Activated CD4-positive, alpha-beta memory T cell treated with anti-CD3 and anti-CD28 coated beads for 36 hours (primary cell): ENCODE measurements around the gene HIF3A. TPM values are rescaled to one million over a fixed set of nuclear protein-coding genes. Genes with fewer than 3 reads are reported as not detected.
"Not testable (repeated sequence)": the region's sequence is repeated elsewhere in the genome, so short reads cannot be mapped to it uniquely, and the experiment has no call there.

Source experiments
- CTCF ChIA-PET: fragments of 350-600 bp; sonication (Branson Sonifier 250); formaldehyde crosslinking; loops from one replicate; lab custom pipeline; 2021; ENCODE audit warnings: antibody characterized with exemption, inconsistent platforms; lab: Charles Lee
- POLR2A ChIA-PET: fragments of 350-600 bp; sonication (Branson Sonifier 250); formaldehyde crosslinking; loops from one replicate; lab custom pipeline; 2021; ENCODE audit warnings: antibody characterized with exemption; lab: Charles Lee
- DNase-seq: peaks from one replicate; pipeline ENCODE4 v3.0.0-alpha.2; 2020
- H3K27ac Mint-ChIP-seq: one replicate; pipeline ENCODE4 v1.8.0; 2021; ENCODE audit warnings: mixed read lengths
- H3K27me3 Mint-ChIP-seq: one replicate; pipeline ENCODE4 v1.8.0; 2021; ENCODE audit warnings: mixed read lengths
- H3K36me3 Mint-ChIP-seq: one replicate; pipeline ENCODE4 v1.8.0; 2021; ENCODE audit warnings: mixed read lengths
- H3K4me1 Mint-ChIP-seq: one replicate; pipeline ENCODE4 v1.8.0; 2021; ENCODE audit warnings: low read depth, mixed read lengths
- H3K4me3 Mint-ChIP-seq: one replicate; pipeline ENCODE4 v1.8.0; 2021; ENCODE audit warnings: mild to moderate bottlenecking, mixed read lengths
- H3K9me3 Mint-ChIP-seq: one replicate; pipeline ENCODE4 v1.8.0; 2021; ENCODE audit warnings: mixed read lengths
- intact Hi-C: fragments of 100-400 bp; cut with micrococcal nuclease; formaldehyde crosslinking; loops from one replicate; pipeline ENCODE4 v1.15.1; 2023
- total RNA-seq, 2 experiments: library from RNA; stranded (reverse); gene quantifications; one replicate each; pipeline ENCODE4 v1.2.3, GENCODE V29; 2021

The HIF3A gene
- not detected for total RNA-seq

DNA sequence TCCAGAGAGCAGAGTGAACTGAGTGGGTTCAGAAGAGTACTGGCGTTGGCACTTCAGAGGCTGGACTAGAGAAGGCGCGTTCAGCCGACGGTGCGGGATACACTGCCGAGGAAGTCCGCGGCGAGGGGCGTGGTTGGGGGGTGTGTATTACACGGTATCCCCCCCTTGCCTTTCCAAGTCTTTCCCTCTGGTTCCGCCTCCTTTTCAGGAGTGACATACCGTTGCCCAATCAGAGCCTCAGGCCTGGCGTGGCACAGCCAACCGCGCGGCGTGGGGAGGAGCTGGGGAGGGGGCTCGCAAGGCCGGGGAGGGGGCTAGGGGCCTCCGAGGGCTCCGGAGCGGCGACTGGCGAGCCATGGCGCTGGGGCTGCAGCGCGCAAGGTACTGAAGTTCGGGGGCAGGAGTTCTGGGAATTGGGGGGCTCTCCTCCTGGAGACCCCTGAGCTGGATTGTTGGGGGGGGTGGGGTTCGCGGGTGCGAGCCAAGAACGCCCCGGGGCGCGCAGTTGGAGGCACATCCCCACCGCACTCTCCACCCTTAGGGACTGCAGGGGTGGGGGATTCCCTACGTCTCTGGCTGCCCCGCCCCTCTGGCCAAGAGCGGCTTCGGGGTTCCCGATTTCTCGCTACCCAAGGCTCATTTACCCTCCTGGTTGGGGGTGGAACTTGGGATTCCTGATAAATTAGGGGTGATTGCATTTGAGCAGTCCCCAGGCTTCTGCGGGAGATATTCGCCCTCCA, at the start of gene HIF3A:
Gene HIF3A (plus strand): TSS at position 321 of the 740 bp plus-strand sequence. CDS start 35 bp downstream, at position 356.
- ChIA-PET CTCF (interaction anchor here (0.7 kb wide), 1 partner anchor 16 kb away, joined by 3 read pairs; no protein-coding TSS in a partner anchor), POLR2A (no interaction called here)
- H3K36me3 Mint-ChIP-seq: peaks cover 2% of the 10 kb centered on the region
- H3K4me1 Mint-ChIP-seq: peaks cover 3% of the 10 kb centered on the region
- DNase-seq: no peak
- no peak within 1 kb of the TSS for H3K4me3 Mint-ChIP-seq
- intact Hi-C loops: no loop called here
- no peaks in the 10 kb centered on the region for H3K9me3 Mint-ChIP-seq
- no peak within 1 kb of the TSS for H3K27ac Mint-ChIP-seq
- peaks cover 26% of the 10 kb centered on the region for H3K27me3 Mint-ChIP-seq

DNA sequence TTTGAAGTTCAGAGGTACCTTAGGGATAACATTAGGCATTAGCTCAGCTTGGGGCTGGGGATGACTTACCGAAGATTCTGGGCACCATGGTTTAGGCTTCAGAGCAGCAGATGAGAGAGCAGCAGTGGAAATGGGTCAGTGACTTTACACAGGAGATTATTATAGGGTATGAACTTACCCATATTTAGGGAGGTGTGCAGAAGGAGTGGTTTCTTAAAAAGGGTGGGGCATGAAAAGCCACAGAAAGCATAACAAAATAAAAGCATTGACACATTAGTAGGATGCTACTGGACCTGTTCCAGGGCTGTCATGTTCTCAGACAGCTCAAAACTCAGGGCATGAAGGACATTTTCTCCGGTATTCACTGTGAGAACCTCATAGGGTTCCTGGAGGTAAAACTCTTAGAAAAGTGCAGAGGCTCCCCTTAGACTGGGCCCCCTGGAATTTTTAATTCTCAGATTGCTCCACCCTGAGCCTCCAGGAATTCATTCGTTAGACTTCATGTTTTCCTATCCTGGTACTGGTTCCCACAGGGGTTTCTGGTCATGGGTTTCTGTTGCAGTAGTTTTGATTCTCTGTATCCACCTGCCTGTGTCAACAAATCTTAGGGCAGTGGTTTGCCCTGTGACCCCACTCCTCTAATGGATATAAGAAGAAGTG, 46.6 kb upstream of the HIF3A start:
- Mint-ChIP-seq H3K27me3 (peaks cover 45% of the 10 kb centered on the region), H3K9me3 (no peaks in the 10 kb centered on the region), H3K27ac (no peak overlapping the region), H3K4me3 (no peak overlapping the region), H3K36me3 (no peaks in the 10 kb centered on the region), H3K4me1 (no peaks in the 10 kb centered on the region)
- ChIA-PET CTCF (no interaction called here), POLR2A (no interaction called here)
- DNase-seq: no peak
- intact Hi-C loops: no loop called here

DNA sequence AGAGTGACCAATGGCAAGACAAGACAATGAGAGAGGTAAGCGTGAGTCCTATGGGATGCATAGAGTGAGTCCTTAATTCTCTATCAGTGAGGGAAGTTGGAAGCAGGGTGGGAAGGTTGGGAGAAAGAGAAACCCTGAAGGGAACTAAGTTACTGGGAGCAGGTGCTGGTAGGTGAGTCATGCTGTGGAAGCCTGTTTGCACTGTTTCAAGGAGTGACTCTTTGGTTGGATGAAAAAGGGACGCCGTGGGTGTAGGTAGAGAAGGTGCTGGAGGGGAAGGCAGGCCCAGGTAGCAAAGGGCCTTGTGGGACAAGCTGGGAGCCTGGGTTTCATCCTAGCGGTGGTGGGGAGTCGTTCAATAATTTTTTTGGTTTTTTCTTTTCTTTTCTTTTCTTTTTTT, 45.4 kb upstream of the HIF3A start:
- Mint-ChIP-seq H3K36me3 (no peaks in the 10 kb centered on the region), H3K4me1 (no peaks in the 10 kb centered on the region), H3K9me3 (no peaks in the 10 kb centered on the region), H3K27me3 (peaks cover 35% of the 10 kb centered on the region), H3K4me3 (no peak overlapping the region), H3K27ac (no peak overlapping the region)
- DNase-seq: no peak
- POLR2A ChIA-PET: no interaction called here
- CTCF ChIA-PET: no interaction called here
- intact Hi-C loops: no loop called here

DNA sequence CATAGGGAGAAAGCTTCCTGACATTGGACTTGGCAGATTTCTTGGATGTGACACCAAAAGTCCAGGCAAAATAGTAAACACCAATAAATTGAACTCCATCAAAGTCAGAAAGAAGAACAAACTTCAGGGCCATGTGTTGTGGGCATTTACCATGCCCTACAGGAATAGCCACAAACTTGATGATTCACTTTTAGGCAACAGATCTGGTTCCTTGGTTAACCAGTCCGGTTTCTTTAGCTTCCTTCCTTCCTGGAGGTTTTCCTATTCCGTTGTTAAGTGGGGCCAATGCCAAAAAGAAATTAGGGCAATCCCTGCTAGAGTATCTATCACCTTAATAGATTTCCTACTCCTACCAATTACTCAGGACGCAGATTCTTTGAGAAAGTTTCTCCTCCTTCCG, 42.1 kb upstream of the HIF3A start:
- peaks cover 28% of the 10 kb centered on the region for H3K27me3 Mint-ChIP-seq
- ChIA-PET POLR2A (no interaction called here), CTCF (interaction anchor here (0.7 to 2.6 kb wide), 2 partner anchors 10 to 26 kb away, joined by 3 to 11 read pairs; no protein-coding TSS in a partner anchor)
- no peaks in the 10 kb centered on the region for H3K9me3 Mint-ChIP-seq
- no peaks in the 10 kb centered on the region for H3K4me1 Mint-ChIP-seq
- H3K4me3 Mint-ChIP-seq: no peak overlapping the region
- H3K27ac Mint-ChIP-seq: no peak overlapping the region
- H3K36me3 Mint-ChIP-seq: no peaks in the 10 kb centered on the region
- intact Hi-C loops: no loop called here
- no peak for DNase-seq

DNA sequence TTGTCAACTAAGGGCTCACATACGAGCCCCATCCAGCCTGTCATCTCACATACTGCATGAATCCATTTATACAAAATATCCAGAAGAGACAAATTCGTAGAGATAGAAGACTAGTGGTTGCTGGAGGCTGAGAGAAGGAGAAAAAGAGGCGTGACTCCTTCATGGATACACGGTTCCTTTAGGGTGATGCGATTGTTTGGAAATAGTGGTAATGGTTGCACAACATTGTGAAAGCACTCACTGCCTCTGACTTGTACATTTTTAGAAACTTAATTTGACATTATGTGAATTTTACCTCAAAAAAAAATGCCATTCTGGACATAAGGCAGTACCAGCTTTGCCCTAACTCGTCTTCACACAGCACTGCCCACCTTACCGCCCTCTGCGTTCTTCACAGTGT, 40.0 kb upstream of the HIF3A start:
- Mint-ChIP-seq H3K4me3 (no peak overlapping the region), H3K9me3 (no peaks in the 10 kb centered on the region), H3K27me3 (peaks cover 31% of the 10 kb centered on the region), H3K36me3 (no peaks in the 10 kb centered on the region), H3K27ac (no peak overlapping the region), H3K4me1 (no peaks in the 10 kb centered on the region)
- intact Hi-C loops: no loop called here
- DNase-seq: no peak
- POLR2A ChIA-PET: no interaction called here
- CTCF ChIA-PET: interaction anchor here (2.6 kb wide), 1 partner anchor 8 kb away, joined by 11 read pairs; no protein-coding TSS in a partner anchor

DNA sequence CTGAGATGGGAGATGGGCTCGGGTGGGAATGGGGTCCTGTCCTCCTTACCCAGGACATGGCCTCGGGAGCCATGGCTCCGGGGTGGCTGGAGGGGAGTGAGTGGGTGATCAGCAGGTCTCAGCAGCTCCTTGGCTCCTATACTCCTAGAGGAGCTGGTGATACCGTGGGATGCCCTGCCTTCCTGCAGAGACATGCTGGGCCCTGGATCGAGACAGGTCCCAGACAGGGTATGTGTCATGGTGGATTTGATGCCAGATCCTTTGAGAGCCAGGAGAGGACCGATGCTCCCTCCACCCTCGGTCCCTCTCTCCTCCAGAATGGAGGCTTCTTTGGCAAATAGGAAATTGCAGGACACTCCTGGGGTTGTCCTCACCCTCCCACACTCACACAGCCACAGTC, 35.3 kb upstream of the HIF3A start:
- H3K36me3 Mint-ChIP-seq, POLR2A ChIA-PET, H3K9me3 Mint-ChIP-seq, H3K27ac Mint-ChIP-seq, DNase-seq, H3K4me3 Mint-ChIP-seq: not testable (repeated sequence)
- intact Hi-C loops: loop anchor here (5.0 kb wide), 1 partner anchor 79 kb away; no protein-coding TSS in a partner anchor
- CTCF ChIA-PET: interaction anchor here (6.1 to 7.5 kb wide), 2 partner anchors 182 to 234 kb away, joined by 92 to 116 read pairs; no protein-coding TSS in a partner anchor
- H3K27me3 Mint-ChIP-seq: peaks cover 45% of the 10 kb centered on the region
- peaks cover 16% of the 10 kb centered on the region for H3K4me1 Mint-ChIP-seq

DNA sequence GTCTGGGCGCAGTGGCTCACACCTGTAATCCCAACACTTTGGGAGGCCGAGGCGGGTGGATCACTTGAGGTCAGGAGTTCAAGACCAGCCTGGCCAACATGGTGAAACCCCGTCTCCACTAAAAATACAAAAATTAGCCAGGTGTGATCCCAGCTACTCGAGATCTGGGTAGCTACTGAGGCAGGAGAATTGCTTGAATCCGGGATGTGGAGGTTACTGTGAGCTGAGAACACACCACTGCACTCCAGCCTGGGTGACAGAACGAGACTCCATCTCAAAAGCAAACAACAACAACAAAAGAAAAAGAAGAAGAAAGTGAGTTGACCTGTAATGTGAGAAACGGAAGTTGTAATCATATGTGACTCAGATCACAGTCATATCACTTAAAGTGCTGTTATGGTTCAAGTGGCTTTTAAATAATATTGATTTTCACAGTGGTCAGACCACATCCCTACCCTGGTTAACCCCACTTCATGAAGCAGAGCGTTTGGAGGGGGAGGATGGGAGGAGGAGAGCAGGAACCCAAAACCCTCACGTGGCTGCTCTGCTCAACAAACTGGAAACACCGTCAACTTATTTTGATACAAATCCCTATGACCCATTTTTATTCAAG, 34.1 kb upstream of the HIF3A start:
- intact Hi-C loops: loop anchor here (1.0 to 5.0 kb wide), 2 partner anchors 80 to 147 kb away; no protein-coding TSS in a partner anchor
- H3K27ac Mint-ChIP-seq, H3K9me3 Mint-ChIP-seq, H3K36me3 Mint-ChIP-seq: not testable (repeated sequence)
- peaks cover 16% of the 10 kb centered on the region for H3K4me1 Mint-ChIP-seq
- H3K27me3 Mint-ChIP-seq: peaks cover 45% of the 10 kb centered on the region
- H3K4me3 Mint-ChIP-seq: peak overlapping the region; percentile 24
- peak; percentile 79 for DNase-seq
- ChIA-PET CTCF (interaction anchor here (0.8 to 7.5 kb wide), 4 partner anchors 9 to 252 kb away, joined by 3 to 116 read pairs (median 48); no protein-coding TSS in a partner anchor), POLR2A (interaction anchor here (1.8 kb wide), 1 partner anchor 147 kb away, joined by 5 read pairs; no protein-coding TSS in a partner anchor)

DNA sequence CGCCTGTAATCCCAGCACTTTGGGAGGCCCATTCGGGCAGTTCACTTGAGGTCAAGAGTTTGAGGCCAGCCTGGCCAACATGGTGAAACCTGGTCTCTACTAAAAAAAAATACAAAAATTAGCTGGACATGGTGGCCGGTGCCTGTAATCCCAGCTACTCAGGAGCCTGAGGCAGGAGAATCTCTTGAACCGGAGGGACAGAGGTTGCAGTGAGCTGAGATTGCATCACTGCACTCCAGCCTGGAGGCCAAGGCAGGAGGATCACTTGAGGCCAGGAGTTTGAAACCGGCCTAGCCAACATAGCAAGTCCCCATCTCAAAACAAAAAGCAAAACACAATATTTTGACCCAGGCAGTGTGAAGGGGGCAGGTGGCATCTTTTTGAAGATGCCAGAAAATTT, 32.0 kb upstream of the HIF3A start:
- Mint-ChIP-seq H3K27me3 (peaks cover 51% of the 10 kb centered on the region), H3K4me1 (peaks cover 16% of the 10 kb centered on the region)
- not testable (repeated sequence) for H3K36me3 Mint-ChIP-seq, H3K27ac Mint-ChIP-seq, H3K9me3 Mint-ChIP-seq, H3K4me3 Mint-ChIP-seq, DNase-seq
- ChIA-PET CTCF (interaction anchor here (0.6 to 7.5 kb wide), 30 partner anchors 9 to 402 kb away, joined by 3 to 116 read pairs (median 5); partner anchors contain the start of genes CCDC61 and SYMPK), POLR2A (interaction anchor here (0.9 kb wide), 1 partner anchor 236 kb away, joined by 4 read pairs; no protein-coding TSS in a partner anchor)
- intact Hi-C loops: loop anchor here (1.0 to 5.0 kb wide), 4 partner anchors 72 to 236 kb away; no protein-coding TSS in a partner anchor

DNA sequence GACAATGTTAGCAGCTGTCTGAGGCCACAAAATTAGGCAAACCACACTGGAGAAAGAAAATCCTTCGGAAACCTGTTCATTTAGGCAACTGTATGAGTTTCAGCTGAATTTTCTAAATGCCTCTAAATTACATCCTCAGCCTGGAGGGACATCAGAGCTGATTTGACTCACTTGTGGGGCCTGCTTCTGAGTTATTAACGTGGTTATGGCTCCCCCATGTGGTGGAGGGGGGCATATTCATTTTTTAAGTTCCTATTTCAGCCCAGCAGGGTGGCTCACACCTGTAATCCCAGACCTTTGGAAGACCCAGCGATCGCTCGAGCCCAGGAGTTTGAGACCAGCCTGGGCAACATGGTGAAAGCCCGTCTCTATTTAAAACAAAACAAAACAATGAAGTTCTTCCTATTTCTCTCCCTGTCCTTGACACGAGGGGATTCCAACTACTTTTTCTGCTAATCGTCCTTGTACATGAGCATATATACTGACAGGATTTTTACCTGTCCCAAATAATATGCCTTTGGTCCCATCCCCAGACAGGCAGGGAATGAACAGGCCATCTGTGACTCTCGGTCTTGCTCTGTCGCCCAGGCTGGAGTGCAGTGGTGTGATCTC, 31.5 kb upstream of the HIF3A start:
- Mint-ChIP-seq H3K36me3 (no peaks in the 10 kb centered on the region), H3K27me3 (peaks cover 52% of the 10 kb centered on the region), H3K4me3 (no peak overlapping the region), H3K27ac (no peak overlapping the region), H3K9me3 (no peaks in the 10 kb centered on the region), H3K4me1 (peaks cover 16% of the 10 kb centered on the region)
- CTCF ChIA-PET: interaction anchor here (0.6 to 7.5 kb wide), 32 partner anchors 10 to 402 kb away, joined by 3 to 116 read pairs (median 4); partner anchors contain the start of genes CCDC61 and SYMPK
- intact Hi-C loops: loop anchor here (1.0 to 5.0 kb wide), 3 partner anchors 73 to 236 kb away; no protein-coding TSS in a partner anchor
- peak; percentile 78 for DNase-seq
- POLR2A ChIA-PET: interaction anchor here (0.9 kb wide), 1 partner anchor 236 kb away, joined by 4 read pairs; no protein-coding TSS in a partner anchor

DNA sequence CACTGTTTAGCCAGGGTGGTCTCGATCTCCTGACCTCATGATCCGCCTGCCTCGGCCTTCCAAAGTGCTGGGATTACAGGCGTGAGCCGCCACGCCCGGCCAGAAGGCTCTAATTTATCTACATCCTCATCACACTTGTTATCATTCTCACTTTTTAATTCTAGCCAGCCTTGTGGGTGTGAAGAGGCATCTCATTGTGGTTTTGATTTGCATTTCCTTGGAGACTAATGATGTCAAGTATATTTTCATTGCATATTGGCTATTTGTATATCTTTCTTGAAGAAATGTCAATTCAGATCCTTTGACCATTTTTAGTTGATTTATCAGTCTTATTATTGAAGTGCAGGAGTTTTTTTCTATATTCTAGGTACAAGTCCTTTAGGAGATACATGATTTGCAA, 27.7 kb upstream of the HIF3A start:
- Mint-ChIP-seq H3K36me3 (no peaks in the 10 kb centered on the region), H3K27ac (no peak overlapping the region), H3K4me1 (peaks cover 10% of the 10 kb centered on the region), H3K4me3 (no peak overlapping the region), H3K27me3 (peaks cover 54% of the 10 kb centered on the region), H3K9me3 (no peaks in the 10 kb centered on the region)
- intact Hi-C loops: loop anchor here (5.0 kb wide), 1 partner anchor 77 kb away; no protein-coding TSS in a partner anchor
- POLR2A ChIA-PET: no interaction called here
- CTCF ChIA-PET: interaction anchor here (1.2 to 7.5 kb wide), 4 partner anchors 12 to 405 kb away, joined by 5 to 92 read pairs (median 8); partner anchors contain the start of gene FOXA3
- no peak for DNase-seq
